Ishikawa (cell line): ENCODE measurements around the gene C1orf21.

Experiments used
- CEBPB ChIP-seq: IDR thresholded peaks from 2 replicates; pipeline ENCODE4 v1.6.1; 2012
- CREB1 ChIP-seq: IDR thresholded peaks from 2 replicates; pipeline ENCODE4 v1.6.1; 2012; ENCODE audit warnings: low read depth
- EGR1 ChIP-seq: IDR thresholded peaks from 2 replicates; pipeline ENCODE4 v1.6.1; 2012
- NFIC ChIP-seq: IDR thresholded peaks from 2 replicates; pipeline ENCODE4 v1.6.1; 2012
- RAD21 ChIP-seq: IDR thresholded peaks from 2 replicates; pipeline ENCODE4 v1.6.1; 2012; ENCODE audit warnings: low read depth
- TAF1 ChIP-seq: IDR thresholded peaks from 2 replicates; pipeline ENCODE4 v1.6.1; 2012; ENCODE audit warnings: low read depth, mild to moderate bottlenecking
- TCF12 ChIP-seq: IDR thresholded peaks from 2 replicates; pipeline ENCODE4 v1.6.1; 2012; ENCODE audit warnings: low read depth
- TEAD4 ChIP-seq: IDR thresholded peaks from 2 replicates; pipeline ENCODE4 v1.6.1; 2012
- YY1 ChIP-seq: IDR thresholded peaks from 2 replicates; pipeline ENCODE4 v1.6.1; 2012; ENCODE audit warnings: low read depth
- TF ChIP-seq, protein P1 (sequence below): IDR thresholded peaks from 2 replicates; pipeline ENCODE4 v1.6.1; 2012; ENCODE audit warnings: low read depth, mild to moderate bottlenecking
- TF ChIP-seq, protein P2 (sequence below): IDR thresholded peaks from 2 replicates; pipeline ENCODE4 v1.6.1; 2012

DNA sequence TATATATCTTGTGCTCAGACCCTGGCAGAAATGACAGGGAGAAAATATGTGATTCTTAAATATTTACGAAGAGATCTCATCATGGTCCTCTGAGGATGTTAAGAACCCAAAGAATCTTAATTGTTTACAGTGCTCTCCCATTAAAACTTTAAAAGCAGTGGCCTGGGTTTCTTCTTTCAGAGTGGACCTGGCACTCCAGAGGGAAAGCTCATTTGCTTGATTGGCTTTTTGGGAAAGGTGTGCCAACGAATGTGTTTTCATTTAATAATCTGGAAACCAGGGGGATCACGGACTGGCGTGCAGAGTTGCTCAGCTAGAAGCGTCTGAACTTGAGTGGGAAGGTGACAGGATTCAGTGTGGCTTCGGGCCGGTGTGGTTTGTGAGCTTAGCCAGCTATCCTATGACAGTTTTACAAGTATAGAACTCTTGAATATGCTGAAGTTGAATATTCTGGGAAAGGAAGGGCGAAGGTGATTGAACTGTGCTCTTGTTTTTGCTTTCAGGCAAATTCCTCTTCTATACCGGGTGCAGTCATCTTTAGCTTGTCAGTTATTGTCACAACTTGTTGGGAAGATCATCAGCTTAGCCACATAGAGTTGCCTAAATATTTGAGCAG, 154.8 kb downstream of the C1orf21 start:
- TF ChIP-seq EGR1 (no peak), TAF1 (no peak), CEBPB (no peak), CREB1 (no peak), TCF12 (no peak), RAD21 (no peak), TEAD4 (no peak), YY1 (no peak), NFIC (no peak)
- TF ChIP-seq, protein P1, sequence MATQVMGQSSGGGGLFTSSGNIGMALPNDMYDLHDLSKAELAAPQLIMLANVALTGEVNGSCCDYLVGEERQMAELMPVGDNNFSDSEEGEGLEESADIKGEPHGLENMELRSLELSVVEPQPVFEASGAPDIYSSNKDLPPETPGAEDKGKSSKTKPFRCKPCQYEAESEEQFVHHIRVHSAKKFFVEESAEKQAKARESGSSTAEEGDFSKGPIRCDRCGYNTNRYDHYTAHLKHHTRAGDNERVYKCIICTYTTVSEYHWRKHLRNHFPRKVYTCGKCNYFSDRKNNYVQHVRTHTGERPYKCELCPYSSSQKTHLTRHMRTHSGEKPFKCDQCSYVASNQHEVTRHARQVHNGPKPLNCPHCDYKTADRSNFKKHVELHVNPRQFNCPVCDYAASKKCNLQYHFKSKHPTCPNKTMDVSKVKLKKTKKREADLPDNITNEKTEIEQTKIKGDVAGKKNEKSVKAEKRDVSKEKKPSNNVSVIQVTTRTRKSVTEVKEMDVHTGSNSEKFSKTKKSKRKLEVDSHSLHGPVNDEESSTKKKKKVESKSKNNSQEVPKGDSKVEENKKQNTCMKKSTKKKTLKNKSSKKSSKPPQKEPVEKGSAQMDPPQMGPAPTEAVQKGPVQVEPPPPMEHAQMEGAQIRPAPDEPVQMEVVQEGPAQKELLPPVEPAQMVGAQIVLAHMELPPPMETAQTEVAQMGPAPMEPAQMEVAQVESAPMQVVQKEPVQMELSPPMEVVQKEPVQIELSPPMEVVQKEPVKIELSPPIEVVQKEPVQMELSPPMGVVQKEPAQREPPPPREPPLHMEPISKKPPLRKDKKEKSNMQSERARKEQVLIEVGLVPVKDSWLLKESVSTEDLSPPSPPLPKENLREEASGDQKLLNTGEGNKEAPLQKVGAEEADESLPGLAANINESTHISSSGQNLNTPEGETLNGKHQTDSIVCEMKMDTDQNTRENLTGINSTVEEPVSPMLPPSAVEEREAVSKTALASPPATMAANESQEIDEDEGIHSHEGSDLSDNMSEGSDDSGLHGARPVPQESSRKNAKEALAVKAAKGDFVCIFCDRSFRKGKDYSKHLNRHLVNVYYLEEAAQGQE = no peak
- TF ChIP-seq, protein P2, sequence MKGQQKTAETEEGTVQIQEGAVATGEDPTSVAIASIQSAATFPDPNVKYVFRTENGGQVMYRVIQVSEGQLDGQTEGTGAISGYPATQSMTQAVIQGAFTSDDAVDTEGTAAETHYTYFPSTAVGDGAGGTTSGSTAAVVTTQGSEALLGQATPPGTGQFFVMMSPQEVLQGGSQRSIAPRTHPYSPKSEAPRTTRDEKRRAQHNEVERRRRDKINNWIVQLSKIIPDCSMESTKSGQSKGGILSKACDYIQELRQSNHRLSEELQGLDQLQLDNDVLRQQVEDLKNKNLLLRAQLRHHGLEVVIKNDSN = no peak
